ENCODE data around the gene RLN3.

Gene RLN3

DNA sequence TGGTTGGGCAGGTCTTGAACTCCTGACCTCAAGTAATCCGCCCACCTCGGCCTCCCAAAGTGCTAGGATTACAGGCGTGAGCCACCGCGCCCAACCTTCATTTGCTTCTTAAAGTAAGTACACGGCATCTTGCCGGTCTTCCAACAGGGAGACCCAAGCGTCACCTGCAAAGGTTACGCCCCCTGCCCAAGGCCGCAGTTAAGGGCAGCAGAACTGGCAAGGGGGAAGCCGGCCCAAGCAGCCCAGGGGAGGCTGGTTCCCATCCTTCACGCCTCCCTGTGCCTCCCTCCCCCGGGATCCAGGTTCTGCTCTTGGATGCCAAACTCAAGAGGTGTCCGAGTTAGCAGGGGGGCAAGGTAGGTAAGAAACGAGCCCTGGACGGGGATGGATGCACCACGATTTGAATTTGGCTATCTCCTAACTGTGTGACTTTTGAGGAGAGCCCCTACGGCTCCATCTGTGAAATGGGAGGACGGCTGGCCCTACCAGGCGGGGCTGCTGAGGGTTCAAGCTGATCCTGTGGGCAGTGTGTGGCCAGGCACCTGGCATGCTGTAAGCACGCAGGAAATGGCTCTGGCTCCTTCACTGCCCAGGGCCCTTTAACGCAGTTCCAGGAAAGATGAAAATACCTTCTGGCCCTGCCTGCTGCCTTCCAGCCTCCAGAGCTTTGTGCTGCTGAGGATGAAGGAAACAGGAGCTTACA lies 30.9 kb upstream of the RLN3 start:
- no peak overlapping the region for H3K27ac Mint-ChIP-seq
- H3K36me3 Mint-ChIP-seq (ENCODE audit: low read depth), result peaks cover 30% of the 10 kb centered on the region
- H3K27me3 Mint-ChIP-seq (ENCODE audit: low read depth), result no peaks in the 10 kb centered on the region
- H3K4me1 Mint-ChIP-seq, result peaks cover 4% of the 10 kb centered on the region
- TF ChIP-seq, protein P1, sequence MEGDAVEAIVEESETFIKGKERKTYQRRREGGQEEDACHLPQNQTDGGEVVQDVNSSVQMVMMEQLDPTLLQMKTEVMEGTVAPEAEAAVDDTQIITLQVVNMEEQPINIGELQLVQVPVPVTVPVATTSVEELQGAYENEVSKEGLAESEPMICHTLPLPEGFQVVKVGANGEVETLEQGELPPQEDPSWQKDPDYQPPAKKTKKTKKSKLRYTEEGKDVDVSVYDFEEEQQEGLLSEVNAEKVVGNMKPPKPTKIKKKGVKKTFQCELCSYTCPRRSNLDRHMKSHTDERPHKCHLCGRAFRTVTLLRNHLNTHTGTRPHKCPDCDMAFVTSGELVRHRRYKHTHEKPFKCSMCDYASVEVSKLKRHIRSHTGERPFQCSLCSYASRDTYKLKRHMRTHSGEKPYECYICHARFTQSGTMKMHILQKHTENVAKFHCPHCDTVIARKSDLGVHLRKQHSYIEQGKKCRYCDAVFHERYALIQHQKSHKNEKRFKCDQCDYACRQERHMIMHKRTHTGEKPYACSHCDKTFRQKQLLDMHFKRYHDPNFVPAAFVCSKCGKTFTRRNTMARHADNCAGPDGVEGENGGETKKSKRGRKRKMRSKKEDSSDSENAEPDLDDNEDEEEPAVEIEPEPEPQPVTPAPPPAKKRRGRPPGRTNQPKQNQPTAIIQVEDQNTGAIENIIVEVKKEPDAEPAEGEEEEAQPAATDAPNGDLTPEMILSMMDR (IDR thresholded peaks at IDR 0.05; ENCODE audit: unreplicated experiment in 3 of 3), result no peak
- no peak overlapping the region for H3K4me3 Mint-ChIP-seq
- peaks cover 7% of the 10 kb centered on the region for H3K9me3 Mint-ChIP-seq

DNA sequence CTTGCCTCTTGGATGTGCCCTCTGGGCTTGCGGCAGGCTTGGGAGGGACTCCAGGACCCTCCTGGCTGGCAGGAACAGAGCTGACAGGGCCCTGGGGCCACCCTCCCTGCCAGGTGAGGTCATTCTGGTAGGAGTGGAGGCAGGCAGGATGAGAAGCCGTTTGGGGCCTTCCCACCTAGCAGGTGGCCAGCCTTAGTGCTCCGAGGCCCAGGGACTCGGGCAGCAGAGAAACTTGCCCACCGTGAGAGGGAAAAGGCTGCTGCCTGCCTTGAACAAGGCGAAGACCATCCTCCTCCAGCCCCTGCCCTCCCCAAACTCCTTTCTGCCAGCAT lies 30.4 kb upstream of the RLN3 start:
- TF ChIP-seq, protein P1 (IDR thresholded peaks at IDR 0.05; ENCODE audit: unreplicated experiment in 3 of 3), result no peak
- Mint-ChIP-seq H3K36me3 (ENCODE audit: low read depth) (peaks cover 27% of the 10 kb centered on the region), H3K27me3 (ENCODE audit: low read depth) (no peaks in the 10 kb centered on the region), H3K27ac (no peak overlapping the region), H3K4me1 (peaks cover 7% of the 10 kb centered on the region), H3K4me3 (no peak overlapping the region), H3K9me3 (peaks cover 7% of the 10 kb centered on the region)

DNA sequence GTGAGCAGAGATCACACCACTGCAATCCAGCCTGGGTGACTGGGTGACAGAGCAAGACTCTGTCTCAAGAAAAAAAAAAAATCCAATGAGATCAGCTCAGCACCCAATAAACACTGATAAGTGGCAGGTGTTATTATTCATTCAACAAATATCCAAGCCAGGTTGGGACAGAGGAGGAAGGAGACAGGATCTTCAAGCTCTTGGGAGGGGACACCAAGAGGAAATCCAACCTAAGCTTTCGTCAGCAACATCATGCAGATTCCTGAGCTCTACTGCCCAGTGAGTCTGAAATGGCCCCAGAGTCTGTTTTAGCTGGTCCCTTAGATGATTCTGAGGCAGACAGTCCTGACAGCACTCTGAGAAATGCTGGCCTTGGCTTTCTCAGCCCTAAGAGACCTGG lies 29.5 kb upstream of the RLN3 start:
- peaks cover 15% of the 10 kb centered on the region for H3K4me1 Mint-ChIP-seq
- no peaks in the 10 kb centered on the region for H3K27me3 Mint-ChIP-seq (ENCODE audit: low read depth)
- no peak overlapping the region for H3K4me3 Mint-ChIP-seq
- TF ChIP-seq, protein P1 (IDR thresholded peaks at IDR 0.05; ENCODE audit: unreplicated experiment in 3 of 3), result no peak
- H3K36me3 Mint-ChIP-seq (ENCODE audit: low read depth), result peaks cover 27% of the 10 kb centered on the region
- H3K27ac Mint-ChIP-seq, result no peak overlapping the region
- peaks cover 7% of the 10 kb centered on the region for H3K9me3 Mint-ChIP-seq

DNA sequence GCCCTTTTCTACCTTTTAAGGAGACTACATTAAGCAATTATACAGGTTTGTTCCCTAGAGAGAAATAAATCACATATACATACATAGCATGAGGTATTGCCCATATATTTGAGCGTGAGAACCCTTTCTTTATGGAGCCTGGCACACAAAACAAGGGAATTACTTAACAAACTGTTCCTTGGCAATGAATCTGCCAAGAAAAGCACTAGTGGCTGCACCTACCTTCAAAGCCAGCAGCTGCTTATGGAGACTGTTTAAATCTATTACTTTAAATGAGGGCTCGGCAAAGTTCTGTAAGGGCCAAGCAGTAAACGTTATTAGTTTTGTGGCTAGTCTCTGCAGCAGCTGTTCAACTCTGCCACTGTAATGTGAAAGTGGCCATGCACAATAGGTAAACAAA lies 28.9 kb upstream of the RLN3 start:
- peaks cover 27% of the 10 kb centered on the region for H3K36me3 Mint-ChIP-seq (ENCODE audit: low read depth)

DNA sequence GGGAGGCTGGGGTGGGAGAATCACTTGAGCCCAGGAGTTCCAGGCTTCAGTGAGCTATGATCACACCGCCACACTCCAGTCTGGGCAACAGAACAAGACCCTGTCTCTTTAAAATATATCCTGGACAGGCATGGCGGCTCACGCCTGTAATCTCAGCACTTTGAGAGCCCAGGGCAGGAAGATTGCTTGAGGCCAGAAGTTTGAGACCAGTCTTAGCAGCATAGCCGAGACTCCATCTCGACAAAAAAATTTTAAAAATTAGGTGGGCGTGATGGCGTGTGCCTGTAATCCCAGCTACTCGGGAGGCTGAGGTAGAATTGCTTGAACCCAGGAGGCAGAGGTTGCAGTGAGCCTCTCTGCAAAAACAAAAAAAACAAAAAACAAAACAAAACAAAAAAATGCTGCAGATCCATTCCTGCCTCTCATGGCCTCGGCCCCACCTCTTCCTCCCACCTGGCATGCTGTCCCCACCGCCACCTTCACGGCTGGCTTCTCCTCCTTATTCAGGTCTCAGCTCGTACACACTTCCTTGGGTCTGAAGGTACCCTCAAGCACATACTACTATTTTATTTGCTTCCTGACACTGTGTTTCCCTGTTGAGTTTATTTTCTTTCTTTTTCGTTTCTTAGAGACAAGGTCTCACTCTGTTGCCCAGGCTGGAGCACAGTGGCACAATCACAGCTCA lies 27.1 kb upstream of the RLN3 start:
- Mint-ChIP-seq H3K4me3 (no peak overlapping the region), H3K36me3 (ENCODE audit: low read depth) (peaks cover 27% of the 10 kb centered on the region), H3K27ac (peak overlapping the region in 2 of 3 experiments; percentile 74 to 88), H3K4me1 (peaks cover 27% of the 10 kb centered on the region), H3K27me3 (ENCODE audit: low read depth) (no peaks in the 10 kb centered on the region), H3K9me3 (peaks cover 7% of the 10 kb centered on the region)
- TF ChIP-seq, protein P1 (IDR thresholded peaks at IDR 0.05; ENCODE audit: unreplicated experiment in 3 of 3), result no peak

More for the DNA sequence above, 28.9 kb upstream of the RLN3 start:
- H3K27me3 Mint-ChIP-seq (ENCODE audit: low read depth), result no peaks in the 10 kb centered on the region
- TF ChIP-seq, protein P1 (IDR thresholded peaks at IDR 0.05; ENCODE audit: unreplicated experiment in 3 of 3), result no peak
- no peak overlapping the region for H3K4me3 Mint-ChIP-seq
- peaks cover 16% of the 10 kb centered on the region for H3K4me1 Mint-ChIP-seq
- H3K9me3 Mint-ChIP-seq, result peaks cover 7% of the 10 kb centered on the region
- H3K27ac Mint-ChIP-seq, result no peak overlapping the region
